ENCODE measurements around the gene SERPINB6.

- TF ChIP-seq SP1 (IDR thresholded peaks at IDR 0.05) (no peak), CTCF (IDR thresholded peaks at IDR 0.05; ENCODE audit: low read depth, low read length, missing input control) (no peak), EGR1 (IDR thresholded peaks at IDR 0.05; ENCODE audit: low read depth in 2 of 2) (no peak), GABPA (IDR thresholded peaks at IDR 0.05 in 1 of 2, conservative IDR thresholded peaks at IDR 0.05 in 1 of 2) (no peak), TAF1 (conservative IDR thresholded peaks at IDR 0.05) (no peak)
- TF ChIP-seq, protein P1, sequence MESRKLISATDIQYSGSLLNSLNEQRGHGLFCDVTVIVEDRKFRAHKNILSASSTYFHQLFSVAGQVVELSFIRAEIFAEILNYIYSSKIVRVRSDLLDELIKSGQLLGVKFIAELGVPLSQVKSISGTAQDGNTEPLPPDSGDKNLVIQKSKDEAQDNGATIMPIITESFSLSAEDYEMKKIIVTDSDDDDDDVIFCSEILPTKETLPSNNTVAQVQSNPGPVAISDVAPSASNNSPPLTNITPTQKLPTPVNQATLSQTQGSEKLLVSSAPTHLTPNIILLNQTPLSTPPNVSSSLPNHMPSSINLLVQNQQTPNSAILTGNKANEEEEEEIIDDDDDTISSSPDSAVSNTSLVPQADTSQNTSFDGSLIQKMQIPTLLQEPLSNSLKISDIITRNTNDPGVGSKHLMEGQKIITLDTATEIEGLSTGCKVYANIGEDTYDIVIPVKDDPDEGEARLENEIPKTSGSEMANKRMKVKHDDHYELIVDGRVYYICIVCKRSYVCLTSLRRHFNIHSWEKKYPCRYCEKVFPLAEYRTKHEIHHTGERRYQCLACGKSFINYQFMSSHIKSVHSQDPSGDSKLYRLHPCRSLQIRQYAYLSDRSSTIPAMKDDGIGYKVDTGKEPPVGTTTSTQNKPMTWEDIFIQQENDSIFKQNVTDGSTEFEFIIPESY (IDR thresholded peaks at IDR 0.05), result no peak
Measured at GRCh38 chr6:2957696-2958330, 13.6 kb downstream of the SERPINB6 start.
